ENCODE measurements around the gene EXOC1. TPM values are rescaled to one million over a fixed set of nuclear protein-coding genes. Genes with fewer than 3 reads are reported as not detected.

Gene EXOC1
- total and polyA plus RNA-seq, 10 donors: 15.6 to 52.8 (median 43.0) TPM

GRCh38 chr4:55951191-55951922 is 97.9 kb downstream of the EXOC1 start:
- no peak overlapping the region for H3K27ac ChIP-seq

More at GRCh38 chr4:55951191-55951922, 97.9 kb downstream of the EXOC1 start:
- peaks cover 0 to 44% (median 27%) of the 10 kb centered on the region in 6 donors for H3K36me3 ChIP-seq
- WGBS, 5 donors: 97 to 99% (median 97%) methylated on average over 5 of the region's 5 CpGs
- intact Hi-C loops (cut with DNase I; ENCODE audit: low total_unique reads): no loop called here
- H3K27me3 ChIP-seq (replicated peaks in 1 of 7): no peaks in the 10 kb centered on the region
- no peak for DNase-seq
- H3K4me1 ChIP-seq: peaks cover 13 to 44% (median 36%) of the 10 kb centered on the region in 6 donors
- TF ChIP-seq, protein P1, sequence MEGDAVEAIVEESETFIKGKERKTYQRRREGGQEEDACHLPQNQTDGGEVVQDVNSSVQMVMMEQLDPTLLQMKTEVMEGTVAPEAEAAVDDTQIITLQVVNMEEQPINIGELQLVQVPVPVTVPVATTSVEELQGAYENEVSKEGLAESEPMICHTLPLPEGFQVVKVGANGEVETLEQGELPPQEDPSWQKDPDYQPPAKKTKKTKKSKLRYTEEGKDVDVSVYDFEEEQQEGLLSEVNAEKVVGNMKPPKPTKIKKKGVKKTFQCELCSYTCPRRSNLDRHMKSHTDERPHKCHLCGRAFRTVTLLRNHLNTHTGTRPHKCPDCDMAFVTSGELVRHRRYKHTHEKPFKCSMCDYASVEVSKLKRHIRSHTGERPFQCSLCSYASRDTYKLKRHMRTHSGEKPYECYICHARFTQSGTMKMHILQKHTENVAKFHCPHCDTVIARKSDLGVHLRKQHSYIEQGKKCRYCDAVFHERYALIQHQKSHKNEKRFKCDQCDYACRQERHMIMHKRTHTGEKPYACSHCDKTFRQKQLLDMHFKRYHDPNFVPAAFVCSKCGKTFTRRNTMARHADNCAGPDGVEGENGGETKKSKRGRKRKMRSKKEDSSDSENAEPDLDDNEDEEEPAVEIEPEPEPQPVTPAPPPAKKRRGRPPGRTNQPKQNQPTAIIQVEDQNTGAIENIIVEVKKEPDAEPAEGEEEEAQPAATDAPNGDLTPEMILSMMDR (IDR thresholded peaks at IDR 0.05 in 8 of 11, conservative IDR thresholded peaks at IDR 0.05 in 3 of 11): no peak
- no peaks in the 10 kb centered on the region for H3K9me3 ChIP-seq
- H3K4me3 ChIP-seq: no peak overlapping the region

Small RNA genes within 50 kb of the gene (small RNA-seq; reads per million reads assigned to genes)
- 0 reads per million in 4 donors for gene RNU6-652P

Other genes with a start within 250 kb of the EXOC1 start
- 1 to 10 TPM in 1 of 7 donors, not detected in 6; 1.2 TPM for gene NMU, start 217.3 kb upstream of the EXOC1 start, total RNA-seq
- under 1 TPM in 1 of 3 donors, not detected in 2; 0.09 TPM for gene NMU, start 217.3 kb upstream of the EXOC1 start, polyA plus RNA-seq
- not detected for gene EXOC1L, start 33.9 kb upstream of the EXOC1 start, total RNA-seq
- gene EXOC1L, start 33.9 kb upstream of the EXOC1 start, polyA plus RNA-seq: not detected
- 10 to 100 TPM; 14.0 to 21.5 (median 14.6) TPM for gene CEP135, start 95.3 kb downstream of the EXOC1 start, total RNA-seq
- gene CEP135, start 95.3 kb downstream of the EXOC1 start, polyA plus RNA-seq: 1 to 10 TPM; 2.7 to 4.4 (median 3.0) TPM

Measured in spleen (tissue), 11 donors.